GM23248 (cell line): ENCODE measurements around the gene MAU2. TPM values are rescaled to one million over a fixed set of nuclear protein-coding genes. Genes with fewer than 3 reads are reported as not detected.

Source experiments
- DNase-seq: peaks from one replicate; pipeline ENCODE4 v3.0.0-alpha.2; 2015
- H2AFZ ChIP-seq: fragments of 200-600 bp; sonication (generic); 2 replicates; pipeline ENCODE4 v1.6.1; 2016; ENCODE audit warnings: antibody characterized with exemption
- H3F3A ChIP-seq: fragments of 200-600 bp; sonication (generic); 2 replicates; pipeline ENCODE4 v1.6.1; 2016; ENCODE audit warnings: mild to moderate bottlenecking, antibody characterized with exemption, mixed run types; ENCODE audit not compliant: insufficient read depth
- H3K27ac ChIP-seq: fragments of 200-600 bp; sonication (generic); 2 replicates; pipeline ENCODE4 v1.5.1; 2016; ENCODE audit warnings: mild to moderate bottlenecking
- H3K27me3 ChIP-seq: fragments of 200-600 bp; sonication (generic); replicated peaks from 2 replicates; pipeline ENCODE4 v1.6.1; 2016; ENCODE audit warnings: mild to moderate bottlenecking; ENCODE audit not compliant: insufficient read depth
- H3K36me3 ChIP-seq: fragments of 200-600 bp; sonication (generic); 2 replicates; pipeline ENCODE4 v1.6.1; 2016; ENCODE audit warnings: low read depth, mild to moderate bottlenecking
- H3K4me1 ChIP-seq: fragments of 200-600 bp; sonication (generic); 2 replicates; pipeline ENCODE4 v1.6.1; 2016; ENCODE audit warnings: mild to moderate bottlenecking; ENCODE audit not compliant: insufficient read depth
- H3K4me2 ChIP-seq: fragments of 200-600 bp; sonication (generic); one replicate; pipeline ENCODE4 v1.6.1; 2016; ENCODE audit warnings: mild to moderate bottlenecking; ENCODE audit not compliant: unreplicated experiment
- H3K4me3 ChIP-seq: fragments of 200-600 bp; sonication (generic); 2 replicates; pipeline ENCODE4 v1.5.1; 2016; ENCODE audit warnings: mild to moderate bottlenecking
- H3K79me2 ChIP-seq: fragments of 200-600 bp; sonication (generic); 2 replicates; pipeline ENCODE4 v1.6.1; 2016; ENCODE audit warnings: mild to moderate bottlenecking; ENCODE audit not compliant: insufficient read depth
- H3K9ac ChIP-seq: fragments of 200-600 bp; sonication (generic); 2 replicates; pipeline ENCODE4 v1.6.1; 2016; ENCODE audit warnings: mild to moderate bottlenecking
- H3K9me2 ChIP-seq: fragments of 200-600 bp; sonication (generic); 2 replicates; pipeline ENCODE4 v1.6.1; 2016; ENCODE audit warnings: mixed run types, mild to moderate bottlenecking, moderate library complexity; ENCODE audit not compliant: insufficient read depth
- H3K9me3 ChIP-seq: fragments of 200-600 bp; sonication (generic); one replicate; pipeline ENCODE4 v1.6.1; 2017; ENCODE audit warnings: low read depth
- H4K20me1 ChIP-seq: fragments of 200-600 bp; sonication (generic); 2 replicates; pipeline ENCODE4 v1.6.0; 2016; ENCODE audit not compliant: insufficient read depth
- EZH2 ChIP-seq: fragments of 200-600 bp; sonication (generic); IDR thresholded peaks from 2 replicates; pipeline ENCODE4 v1.6.1; 2018; ENCODE audit warnings: antibody characterized with exemption, mild to moderate bottlenecking; ENCODE audit not compliant: insufficient read depth, poor library complexity, severe bottlenecking
- EZH2phosphoT487 ChIP-seq: fragments of 200-600 bp; sonication (generic); IDR thresholded peaks from 2 replicates; pipeline ENCODE4 v1.6.1; 2018; ENCODE audit warnings: antibody characterized with exemption, moderate library complexity, mild to moderate bottlenecking, low read depth; ENCODE audit not compliant: insufficient read depth
- WGBS, 2 experiments: methylation state at CpG; one replicate each; pipeline ENCODE4 v1.1.6; 2015 to 2017; ENCODE audit warnings: low lambda C conversion rate in 2 of 2, low coverage in 1 of 2; ENCODE audit errors: missing lambda C conversion rate in 2 of 2; 5-methylcytosine and 5-hydroxymethylcytosine counted together
- in situ Hi-C: fragments of 300-500 bp; cut with MboI; formaldehyde crosslinking; loops from 2 replicates; pipeline ENCODE4 v1.15.0; 2020
- polyA plus RNA-seq: library from polyadenylated mRNA; unstranded; fragments of >200 nt; fragmentation: Nextera tagmentation; extraction: Ambion mirVana; gene quantifications from 2 replicates; pipeline ENCODE4 v1.2.1, GENCODE V29; 2016
- total RNA-seq: library from RNA; depleted of rRNA; stranded (reverse); fragments of >200 nt; shearing (Covaris generic); gene quantifications from 2 replicates; pipeline ENCODE4 v1.2.3, GENCODE V29; 2014

MAU2 gene
- total and polyA plus RNA-seq, 2 experiments from 2014 or later, result 23.0 to 25.4 TPM

DNA sequence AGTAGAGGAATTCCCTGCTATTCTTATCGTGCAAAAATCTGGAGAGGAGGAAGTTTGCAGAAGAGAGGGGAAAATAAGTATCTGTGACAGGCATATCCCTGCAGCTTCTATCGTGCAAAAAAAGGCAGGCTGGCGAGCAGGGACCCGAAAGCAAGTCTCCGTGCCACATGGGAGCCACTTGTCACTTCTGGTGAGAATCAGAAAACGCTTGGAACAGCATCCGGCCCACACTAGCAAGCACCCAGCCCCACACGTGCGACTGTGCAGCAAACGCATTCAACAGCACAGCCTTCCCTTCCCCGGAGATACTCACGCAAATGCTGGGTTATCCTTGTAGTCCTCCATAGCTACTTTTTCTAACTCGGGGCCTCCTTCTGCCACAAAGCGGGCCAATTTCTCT is 17.2 kb upstream of the MAU2 start:
- Histone ChIP-seq H3F3A (no peaks in the 10 kb centered on the region), H2AFZ (no peak overlapping the region), H3K27me3 (no peaks in the 10 kb centered on the region), H3K27ac (no peak overlapping the region), H3K4me3 (no peak overlapping the region), H4K20me1 (no peaks in the 10 kb centered on the region), H3K9me3 (no peaks in the 10 kb centered on the region), H3K9ac (no peak overlapping the region), H3K4me1 (no peaks in the 10 kb centered on the region), H3K79me2 (no peaks in the 10 kb centered on the region), H3K9me2 (no peaks in the 10 kb centered on the region), H3K36me3 (peaks cover 13% of the 10 kb centered on the region; the same call in 1 of the 2 replicates), H3K4me2 (no peak overlapping the region)
- no peak for TF ChIP-seq EZH2
- no peak for TF ChIP-seq EZH2phosphoT487
- 77 to 87% methylated on average over 14 of the region's 14 CpGs for WGBS, 2 experiments
- DNase-seq, result no peak
- in situ Hi-C loops, result no loop called here

- in situ Hi-C loops, result no loop called here
- no peak overlapping the region for H3K9ac ChIP-seq
- H3K36me3 ChIP-seq, result peaks cover 13% of the 10 kb centered on the region; the same call in 1 of the 2 replicates
- H4K20me1 ChIP-seq, result no peaks in the 10 kb centered on the region
- H3K9me3 ChIP-seq, result no peaks in the 10 kb centered on the region
- no peak overlapping the region for H3K4me3 ChIP-seq
- H3F3A ChIP-seq, result no peaks in the 10 kb centered on the region
- H3K79me2 ChIP-seq, result no peaks in the 10 kb centered on the region
- no peak for DNase-seq
- no peak for TF ChIP-seq EZH2phosphoT487
- no peak for TF ChIP-seq EZH2
- no peak overlapping the region for H3K4me2 ChIP-seq
- no peaks in the 10 kb centered on the region for H3K4me1 ChIP-seq
- H3K9me2 ChIP-seq, result no peaks in the 10 kb centered on the region
- no peak overlapping the region for H3K27ac ChIP-seq
- no peaks in the 10 kb centered on the region for H3K27me3 ChIP-seq
- 81 to 86% methylated on average over 14 of the region's 14 CpGs for WGBS, 2 experiments
- no peak overlapping the region for H2AFZ ChIP-seq
These were observed 16.3 kb upstream of the MAU2 start for GRCh38 chr19:19304186-19304965.

- in situ Hi-C loops, result no loop called here
- Histone ChIP-seq H3F3A (no peaks in the 10 kb centered on the region), H3K4me3 (no peak overlapping the region), H2AFZ (no peak overlapping the region), H3K9me2 (no peaks in the 10 kb centered on the region), H3K36me3 (peaks cover 16% of the 10 kb centered on the region; the same call in 1 of the 2 replicates), H3K79me2 (no peaks in the 10 kb centered on the region), H4K20me1 (no peaks in the 10 kb centered on the region), H3K9me3 (no peaks in the 10 kb centered on the region), H3K27me3 (no peaks in the 10 kb centered on the region), H3K4me1 (no peaks in the 10 kb centered on the region), H3K27ac (no peak overlapping the region), H3K9ac (no peak overlapping the region), H3K4me2 (no peak overlapping the region)
- TF ChIP-seq EZH2 (no peak), EZH2phosphoT487 (no peak)
- no peak for DNase-seq
- 89 to 91% methylated on average over 10 of the region's 10 CpGs for WGBS, 2 experiments
These were observed 15.6 kb upstream of the MAU2 start for GRCh38 chr19:19305066-19305465.

DNA sequence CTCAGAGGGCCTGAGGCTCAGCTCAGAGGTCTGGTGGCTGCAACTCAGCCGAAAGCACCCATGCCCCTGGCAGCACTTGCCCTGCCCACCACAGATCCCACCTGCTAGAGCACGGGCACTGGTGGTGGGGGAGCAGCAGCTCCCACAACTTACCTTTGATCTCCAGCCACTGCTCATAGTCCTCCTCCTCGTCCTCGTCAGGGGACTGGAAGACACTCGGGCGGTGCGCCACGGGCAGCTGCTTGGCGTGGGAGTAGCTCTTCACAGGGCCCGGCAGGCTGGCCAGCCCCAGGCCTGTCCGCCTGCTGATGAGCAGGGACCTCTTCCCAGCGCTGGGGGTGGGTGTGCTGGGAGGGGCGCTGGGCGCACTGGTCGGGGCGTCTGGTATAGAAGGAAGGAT is 14.9 kb upstream of the MAU2 start:
- 96 to 99% methylated on average over 16 of the region's 16 CpGs for WGBS, 2 experiments
- H3K4me2 ChIP-seq, result no peak overlapping the region
- no peaks in the 10 kb centered on the region for H4K20me1 ChIP-seq
- H3K9me2 ChIP-seq, result no peaks in the 10 kb centered on the region
- no peaks in the 10 kb centered on the region for H3F3A ChIP-seq
- in situ Hi-C loops, result no loop called here
- no peak for DNase-seq
- no peak overlapping the region for H2AFZ ChIP-seq
- peaks cover 18% of the 10 kb centered on the region; the same call in 1 of the 2 replicates for H3K36me3 ChIP-seq
- H3K9ac ChIP-seq, result no peak overlapping the region
- H3K27me3 ChIP-seq, result no peaks in the 10 kb centered on the region
- H3K79me2 ChIP-seq, result 0 out of 2 replicates have a peak, but pooled peaks cover 1% of the 10 kb centered on the region
- no peaks in the 10 kb centered on the region for H3K9me3 ChIP-seq
- TF ChIP-seq EZH2, result no peak
- TF ChIP-seq EZH2phosphoT487, result no peak
- H3K4me1 ChIP-seq, result no peaks in the 10 kb centered on the region
- H3K27ac ChIP-seq, result no peak overlapping the region
- H3K4me3 ChIP-seq, result no peak overlapping the region
